ENCODE data around the gene SRSF11. TPM values are rescaled to one million over a fixed set of nuclear protein-coding genes. Genes with fewer than 3 reads are reported as not detected.
"Not testable (repeated sequence)": the region's sequence is repeated elsewhere in the genome, so short reads cannot be mapped to it uniquely, and the experiment has no call there.

Gene SRSF11
- total RNA-seq (100 to 1,000 TPM; 148 to 268 (median 186) TPM), polyA plus RNA-seq (100 to 1,000 TPM; 119 to 233 (median 134) TPM)
- long read RNA-seq, donor 1, full-length matches to known transcripts = 34 of 100 reads
- long read RNA-seq, donor 1, partial matches to known transcripts = 66 of 100 reads
- long read RNA-seq, donor 1, other reads (novel, unspliced or antisense) = 0 of 100 reads
- long read RNA-seq, donor 2, transcript SRSF11-216 (3 exons, 784 nt) = minor isoform, 5 of 53 reads
- long read RNA-seq, donor 2, transcript SRSF11-201 (10 exons, 3,034 nt) = major isoform, 12 of 53 reads
- long read RNA-seq, donor 2, partial matches to known transcripts = 31 of 53 reads
- long read RNA-seq, donor 2, other reads (novel, unspliced or antisense) = 0 of 53 reads

- Histone ChIP-seq H3K4me3 (peak within 1 kb of the TSS; percentile 50 to 84 (median 64)), H3K27ac (peak within 1 kb of the TSS; percentile 92 to 99 (median 98)), H3K4me1 (peaks cover 23 to 78% (median 51%) of the 10 kb centered on the region in 6 donors), H3K36me3 (peaks cover 0 to 50% (median 13%) of the 10 kb centered on the region in 6 donors), H3K27me3 (replicated peaks in 1 of 7) (no peaks in the 10 kb centered on the region), H3K9me3 (no peaks in the 10 kb centered on the region)
- peak in 5 of 11 experiments; percentile 18 to 42 (median 35) for TF ChIP-seq CTCF (IDR thresholded peaks at IDR 0.05 in 8 of 11, conservative IDR thresholded peaks at IDR 0.05 in 3 of 11)
- peak in 2 of 3 donors; percentile 35 to 42 for TF ChIP-seq POLR2A (IDR thresholded peaks at IDR 0.05)
- peak; percentile 92 to 98 (median 95) for TF ChIP-seq POLR2AphosphoS5 (IDR thresholded peaks at IDR 0.05)
- 0% methylated on average over 69 to 74 of the region's 74 CpGs for WGBS, 5 donors
- DNase-seq = peak; percentile 99
- intact Hi-C loops (cut with DNase I; ENCODE audit: low total_unique reads) = no loop called here
Measured at GRCh38 chr1:70221238-70222121, at the start of gene SRSF11. SRSF11 (plus strand) TSS chr1:70221380; CDS start chr1:70221637, 257 bp downstream.

- Histone ChIP-seq H3K27ac (no peak overlapping the region), H3K36me3 (peaks cover 0 to 70% (median 15%) of the 10 kb centered on the region in 6 donors), H3K4me1 (no peaks in the 10 kb centered on the region), H3K4me3 (no peak overlapping the region), H3K27me3 (replicated peaks in 1 of 7) (no peaks in the 10 kb centered on the region), H3K9me3 (no peaks in the 10 kb centered on the region)
- DNase-seq = no peak
- intact Hi-C loops (cut with DNase I; ENCODE audit: low total_unique reads) = no loop called here
- TF ChIP-seq POLR2A (IDR thresholded peaks at IDR 0.05) (no peak), CTCF (IDR thresholded peaks at IDR 0.05 in 8 of 11, conservative IDR thresholded peaks at IDR 0.05 in 3 of 11) (no peak), POLR2AphosphoS5 (IDR thresholded peaks at IDR 0.05) (no peak)
- WGBS, 5 donors = 91 to 98% (median 95%) methylated on average over 1 of the region's 1 CpG
Measured at GRCh38 chr1:70171512-70171911, 49.7 kb upstream of the SRSF11 start.

- H3K36me3 ChIP-seq = peaks cover 0 to 67% (median 32%) of the 10 kb centered on the region in 6 donors
- H3K4me1 ChIP-seq; DNase-seq; H3K27me3 ChIP-seq (replicated peaks in 1 of 7); intact Hi-C loops (cut with DNase I; ENCODE audit: low total_unique reads); H3K4me3 ChIP-seq; H3K9me3 ChIP-seq; H3K27ac ChIP-seq: not testable (repeated sequence)
- 94 to 100% (median 96%) methylated on average over 3 of the region's 3 CpGs for WGBS, 5 donors
Measured at GRCh38 chr1:70185181-70185580, 36.0 kb upstream of the SRSF11 start.

GRCh38 chr1:70188522-70188921 lies 32.7 kb upstream of the SRSF11 start:
- DNase-seq = no peak
- TF ChIP-seq CTCF (IDR thresholded peaks at IDR 0.05 in 8 of 11, conservative IDR thresholded peaks at IDR 0.05 in 3 of 11) = no peak
- intact Hi-C loops (cut with DNase I; ENCODE audit: low total_unique reads) = no loop called here
- H3K36me3 ChIP-seq = peaks cover 0 to 39% (median 20%) of the 10 kb centered on the region in 6 donors
- no peak overlapping the region for H3K27ac ChIP-seq
- peaks cover 0 to 5% (median 5%) of the 10 kb centered on the region in 8 donors for H3K9me3 ChIP-seq
- 94 to 100% (median 97%) methylated on average over 2 of the region's 2 CpGs for WGBS, 5 donors
- H3K27me3 ChIP-seq (replicated peaks in 1 of 7) = no peaks in the 10 kb centered on the region
- H3K4me3 ChIP-seq = no peak overlapping the region
- peaks cover 0 to 2% (median 0%) of the 10 kb centered on the region in 6 donors for H3K4me1 ChIP-seq

Measured in spleen (tissue), 13 donors.